PC-9 (cell line): ENCODE measurements around the gene FGD4. TPM values are rescaled to one million over a fixed set of nuclear protein-coding genes. Genes with fewer than 3 reads are reported as not detected.

Experiments
- BruUV-seq: library from RNA; stranded (reverse); fragments of 400-500 nt; replicated peaks from 2 replicates; lab custom pipeline; 2021; lab: Mats Ljungman, UMichigan
- CTCF ChIA-PET: fragments of 300-600 bp; sonication (Branson Sonifier 250); formaldehyde crosslinking; loops from one replicate; lab custom pipeline; 2022; ENCODE audit warnings: antibody characterized with exemption; lab: Charles Lee
- POLR2A ChIA-PET: fragments of 300-600 bp; sonication (Branson Sonifier 250); formaldehyde crosslinking; loops from one replicate; lab custom pipeline; 2022; ENCODE audit warnings: antibody characterized with exemption; ENCODE audit not compliant: unreplicated experiment; lab: Charles Lee
- DNase-seq, 2 experiments: peaks; one replicate each; pipeline versions ENCODE4 v3.0.0 to v3.0.0-alpha.2; 2015 to 2022; ENCODE audit warnings: mixed read lengths in 1 of 2
- H2AFZ ChIP-seq: fragments of 200-600 bp; sonication (generic); 2 replicates; pipeline ENCODE4 v1.8.1; 2017; ENCODE audit warnings: antibody characterized with exemption
- H3F3A ChIP-seq: fragments of 200-600 bp; sonication (generic); 2 replicates; pipeline ENCODE4 v1.8.1; 2017; ENCODE audit warnings: antibody characterized with exemption, mild to moderate bottlenecking, low read depth; ENCODE audit not compliant: insufficient read depth
- H3K27ac ChIP-seq: fragments of 200-600 bp; sonication (generic); 2 replicates; pipeline ENCODE4 v1.6.1; 2016; ENCODE audit warnings: mixed run types
- H3K27me3 ChIP-seq: fragments of 200-600 bp; sonication (generic); 2 replicates; pipeline ENCODE4 v1.6.1; 2016; ENCODE audit warnings: low read depth, mixed run types; ENCODE audit not compliant: insufficient read depth
- H3K36me3 ChIP-seq: fragments of 200-600 bp; sonication (generic); 2 replicates; pipeline ENCODE4 v1.6.1; 2016; ENCODE audit warnings: low read depth, mixed run types
- H3K4me1 ChIP-seq: fragments of 200-600 bp; sonication (generic); replicated peaks from 2 replicates; pipeline ENCODE4 v1.6.1; 2016; ENCODE audit warnings: mixed run types; ENCODE audit not compliant: insufficient read depth
- H3K4me2 ChIP-seq: fragments of 200-600 bp; sonication (generic); 2 replicates; pipeline ENCODE4 v1.6.1; 2017; ENCODE audit warnings: mixed run types
- H3K4me3 ChIP-seq: fragments of 200-600 bp; sonication (generic); 2 replicates; pipeline ENCODE4 v1.6.1; 2016; ENCODE audit warnings: mixed run types
- H3K79me2 ChIP-seq: fragments of 200-600 bp; sonication (generic); 2 replicates; pipeline ENCODE4 v1.6.1; 2017; ENCODE audit warnings: low read depth, mixed run types
- H3K9me2 ChIP-seq: fragments of 200-600 bp; sonication (generic); 2 replicates; pipeline ENCODE4 v1.8.1; 2017; ENCODE audit warnings: mild to moderate bottlenecking; ENCODE audit not compliant: insufficient read depth
- H3K9me3 ChIP-seq: fragments of 200-600 bp; sonication (generic); 2 replicates; pipeline ENCODE4 v1.8.1; 2016; ENCODE audit warnings: low read depth; ENCODE audit not compliant: insufficient read depth
- H4K20me1 ChIP-seq: fragments of 200-600 bp; sonication (generic); 2 replicates; pipeline ENCODE4 v1.8.1; 2017; ENCODE audit not compliant: insufficient read depth
- EZH2 ChIP-seq: fragments of 200-600 bp; sonication (generic); IDR thresholded peaks from 2 replicates; pipeline ENCODE4 v1.8.0; 2017; ENCODE audit warnings: antibody characterized with exemption, low read depth
- intact Hi-C: fragments of 100-400 bp; cut with micrococcal nuclease; formaldehyde crosslinking; loops from one replicate; pipeline ENCODE4 v1.10.0; 2022; ENCODE audit not compliant: unreplicated experiment
- total RNA-seq: library from RNA; stranded (reverse); gene quantifications from 2 replicates; pipeline ENCODE4 v1.2.3, GENCODE V29; 2021
- TF ChIP-seq, protein P1 (sequence below): fragments of 200-600 bp; sonication (generic); conservative IDR thresholded peaks from 2 replicates; pipeline ENCODE4 v1.6.1; 2017; ENCODE audit warnings: mixed run types, antibody characterized with exemption, mild to moderate bottlenecking, moderate library complexity

The FGD4 gene
- total RNA-seq, 1 experiment from 2014 or later: 28.3 TPM

DNA sequence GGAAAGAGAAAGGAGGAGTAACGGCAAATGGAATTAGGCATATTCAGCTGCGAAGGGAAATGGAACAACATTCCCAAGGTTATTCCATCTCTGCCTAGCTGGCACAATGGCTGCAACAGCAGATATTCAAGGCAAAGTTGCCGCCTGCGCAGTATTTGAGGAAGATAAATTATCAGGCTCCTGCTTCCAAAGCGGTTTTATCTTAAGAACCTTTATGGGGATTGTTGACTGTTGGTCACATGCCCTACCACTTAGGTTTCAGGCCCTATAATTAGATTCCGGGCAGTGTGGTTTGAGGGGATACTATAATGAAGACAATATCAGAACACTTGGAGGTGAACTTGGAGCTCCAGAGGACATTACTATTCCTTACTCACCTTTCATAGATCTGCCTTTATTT is 99.7 kb downstream of the FGD4 start:
- no peak overlapping the region for H3K4me3 ChIP-seq
- H3K9me2 ChIP-seq: no peaks in the 10 kb centered on the region
- no peaks in the 10 kb centered on the region for H3K4me1 ChIP-seq
- intact Hi-C loops: no loop called here
- no peaks in the 10 kb centered on the region for H3K9me3 ChIP-seq
- no peak for TF ChIP-seq EZH2
- TF ChIP-seq, protein P1, sequence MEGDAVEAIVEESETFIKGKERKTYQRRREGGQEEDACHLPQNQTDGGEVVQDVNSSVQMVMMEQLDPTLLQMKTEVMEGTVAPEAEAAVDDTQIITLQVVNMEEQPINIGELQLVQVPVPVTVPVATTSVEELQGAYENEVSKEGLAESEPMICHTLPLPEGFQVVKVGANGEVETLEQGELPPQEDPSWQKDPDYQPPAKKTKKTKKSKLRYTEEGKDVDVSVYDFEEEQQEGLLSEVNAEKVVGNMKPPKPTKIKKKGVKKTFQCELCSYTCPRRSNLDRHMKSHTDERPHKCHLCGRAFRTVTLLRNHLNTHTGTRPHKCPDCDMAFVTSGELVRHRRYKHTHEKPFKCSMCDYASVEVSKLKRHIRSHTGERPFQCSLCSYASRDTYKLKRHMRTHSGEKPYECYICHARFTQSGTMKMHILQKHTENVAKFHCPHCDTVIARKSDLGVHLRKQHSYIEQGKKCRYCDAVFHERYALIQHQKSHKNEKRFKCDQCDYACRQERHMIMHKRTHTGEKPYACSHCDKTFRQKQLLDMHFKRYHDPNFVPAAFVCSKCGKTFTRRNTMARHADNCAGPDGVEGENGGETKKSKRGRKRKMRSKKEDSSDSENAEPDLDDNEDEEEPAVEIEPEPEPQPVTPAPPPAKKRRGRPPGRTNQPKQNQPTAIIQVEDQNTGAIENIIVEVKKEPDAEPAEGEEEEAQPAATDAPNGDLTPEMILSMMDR: no peak
- no peaks in the 10 kb centered on the region for H3F3A ChIP-seq
- no peaks in the 10 kb centered on the region for H3K27me3 ChIP-seq
- H3K79me2 ChIP-seq: no peaks in the 10 kb centered on the region
- CTCF ChIA-PET: no interaction called here
- BruUV-seq: no TSS peak
- no peak overlapping the region for H3K4me2 ChIP-seq
- no peaks in the 10 kb centered on the region for H3K36me3 ChIP-seq
- POLR2A ChIA-PET: no interaction called here
- H3K27ac ChIP-seq: no peak overlapping the region
- no peak for DNase-seq
- no peaks in the 10 kb centered on the region for H4K20me1 ChIP-seq
- no peak overlapping the region for H2AFZ ChIP-seq

DNA sequence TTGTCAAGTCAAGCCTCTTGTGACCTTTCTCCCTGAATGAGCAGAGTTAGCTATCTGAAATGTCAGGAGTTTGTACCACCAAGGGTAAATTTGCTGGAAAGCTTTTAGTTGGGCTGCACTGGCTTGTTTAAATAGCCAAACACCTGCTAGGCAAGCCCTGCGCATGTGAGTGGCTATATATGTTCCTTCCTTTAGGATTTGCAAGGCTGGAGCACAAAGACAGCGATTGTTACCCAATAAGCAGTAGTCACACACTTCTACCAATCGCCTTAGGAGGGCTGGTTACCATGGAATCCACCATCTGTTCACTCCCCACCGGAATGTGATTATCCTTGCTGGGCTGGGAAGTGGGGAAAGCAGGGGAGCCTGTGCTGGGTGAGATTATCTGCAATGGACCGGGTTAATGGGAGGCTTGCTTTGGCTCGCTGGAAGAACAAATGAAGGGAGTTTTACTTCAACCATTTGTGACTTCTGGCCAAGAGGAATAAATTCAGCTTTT is 102.5 kb downstream of the FGD4 start:
- no TSS peak for BruUV-seq
- intact Hi-C loops: no loop called here
- Histone ChIP-seq H3K9me2 (no peaks in the 10 kb centered on the region), H3K27ac (no peak overlapping the region), H3K4me3 (no peak overlapping the region), H3K4me1 (no peaks in the 10 kb centered on the region), H3K9me3 (no peaks in the 10 kb centered on the region), H3K4me2 (no peak overlapping the region), H4K20me1 (no peaks in the 10 kb centered on the region), H3K27me3 (no peaks in the 10 kb centered on the region), H3F3A (no peaks in the 10 kb centered on the region), H3K36me3 (no peaks in the 10 kb centered on the region), H3K79me2 (no peaks in the 10 kb centered on the region), H2AFZ (no peak overlapping the region)
- CTCF ChIA-PET: no interaction called here
- DNase-seq: no peak
- POLR2A ChIA-PET: no interaction called here
- TF ChIP-seq, protein P1: no peak
- no peak for TF ChIP-seq EZH2

DNA sequence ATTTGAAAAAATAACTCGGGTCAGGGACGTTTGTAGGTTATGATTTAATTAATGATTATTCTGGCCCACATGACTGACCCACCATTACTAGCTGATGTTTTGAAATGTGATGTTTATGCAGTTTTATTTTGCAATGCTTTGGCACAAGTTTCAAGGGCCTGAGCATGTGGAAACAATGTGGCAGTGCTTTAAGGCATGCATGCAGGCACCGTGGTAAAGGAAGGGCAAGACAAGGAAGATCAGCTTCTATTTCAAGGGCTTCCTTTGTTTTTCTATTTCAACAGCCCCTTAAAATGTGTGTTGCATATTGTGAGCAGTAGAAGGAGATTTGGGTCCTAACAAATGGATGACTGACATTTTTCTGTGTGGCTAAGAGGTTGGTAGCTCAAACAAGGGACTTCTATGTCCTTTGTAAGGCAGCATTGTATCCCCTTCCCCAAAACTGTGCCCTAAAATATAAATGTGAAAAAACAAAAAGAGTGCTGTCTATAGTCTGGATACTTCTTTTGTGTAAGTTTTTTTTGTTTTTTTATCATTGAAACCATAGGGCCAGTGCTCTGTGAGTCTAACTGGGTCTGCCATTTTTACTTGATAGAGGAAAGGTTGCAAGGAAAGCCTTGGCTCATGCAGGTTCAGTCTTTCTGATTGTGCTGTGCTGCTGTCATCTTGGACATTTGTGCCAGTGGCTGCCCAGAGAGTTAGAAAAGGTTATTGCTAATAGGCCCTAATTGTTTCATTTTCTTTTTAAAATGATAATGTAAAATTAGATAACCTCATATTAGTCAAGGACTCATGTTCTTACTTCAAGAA is 103.5 kb downstream of the FGD4 start:
- CTCF ChIA-PET: no interaction called here
- H3K27me3 ChIP-seq: no peaks in the 10 kb centered on the region
- no peak overlapping the region for H3K27ac ChIP-seq
- H3F3A ChIP-seq: no peaks in the 10 kb centered on the region
- H3K4me1 ChIP-seq: no peaks in the 10 kb centered on the region
- H3K4me2 ChIP-seq: no peak overlapping the region
- no peak for DNase-seq
- BruUV-seq: no TSS peak
- H3K9me2 ChIP-seq: no peaks in the 10 kb centered on the region
- no peaks in the 10 kb centered on the region for H3K9me3 ChIP-seq
- intact Hi-C loops: no loop called here
- no peaks in the 10 kb centered on the region for H4K20me1 ChIP-seq
- TF ChIP-seq EZH2: no peak
- TF ChIP-seq, protein P1: no peak
- POLR2A ChIA-PET: interaction anchor here (0.6 to 0.7 kb wide), 2 partner anchors 29 to 111 kb away, joined by 3 to 6 read pairs; no protein-coding TSS in a partner anchor
- no peaks in the 10 kb centered on the region for H3K36me3 ChIP-seq
- H3K79me2 ChIP-seq: no peaks in the 10 kb centered on the region
- no peak overlapping the region for H3K4me3 ChIP-seq
- no peak overlapping the region for H2AFZ ChIP-seq
